Memory B cell (primary cell): ENCODE measurements around the gene HOXA4.
A peak's percentile ranks its signal among the peaks of the same experiment; 100 is the strongest.

Source experiments
- ATAC-seq: fragments of 150-1000 bp; cut with Tn5 transposase; 2 replicates; pipeline ENCODE4 v1.10.0; 2021; ENCODE audit warnings: low read depth, mild to moderate bottlenecking, moderate library complexity
- DNase-seq, 2 donors: peaks; one replicate each; pipeline ENCODE4 v3.0.0; 2022; ENCODE audit warnings: low spot score in 2 of 2
- H3K27ac Mint-ChIP-seq: one replicate; pipeline ENCODE4 v1.8.0; 2022; ENCODE audit warnings: mild to moderate bottlenecking, moderate library complexity, mixed read lengths
- H3K27me3 Mint-ChIP-seq: one replicate; pipeline ENCODE4 v1.8.0; 2022; ENCODE audit warnings: mixed read lengths
- H3K36me3 Mint-ChIP-seq: one replicate; pipeline ENCODE4 v1.8.0; 2022; ENCODE audit warnings: mild to moderate bottlenecking, mixed read lengths
- H3K4me1 Mint-ChIP-seq: one replicate; pipeline ENCODE4 v1.8.0; 2022; ENCODE audit warnings: mixed read lengths
- H3K4me3 Mint-ChIP-seq: one replicate; pipeline ENCODE4 v1.8.0; 2022; ENCODE audit warnings: mild to moderate bottlenecking, moderate library complexity, mixed read lengths
- H3K9me3 Mint-ChIP-seq: one replicate; pipeline ENCODE4 v1.8.0; 2022; ENCODE audit warnings: mixed read lengths

HOXA4 gene

GRCh38 chr7:27101171-27101956 is 29.2 kb downstream of the HOXA4 start:
- DNase-seq (no peak), ATAC-seq (no peak)
- H3K27me3 Mint-ChIP-seq: peaks cover 22% of the 10 kb centered on the region
- no peak overlapping the region for H3K27ac Mint-ChIP-seq
- H3K36me3 Mint-ChIP-seq: peaks cover 11% of the 10 kb centered on the region
- peaks cover 20% of the 10 kb centered on the region for H3K4me1 Mint-ChIP-seq
- no peaks in the 10 kb centered on the region for H3K9me3 Mint-ChIP-seq
- no peak overlapping the region for H3K4me3 Mint-ChIP-seq

GRCh38 chr7:27100694-27101170 is 29.8 kb downstream of the HOXA4 start:
- DNase-seq: no peak
- H3K4me1 Mint-ChIP-seq: peaks cover 20% of the 10 kb centered on the region
- ATAC-seq: no peak
- H3K27ac Mint-ChIP-seq: no peak overlapping the region
- H3K4me3 Mint-ChIP-seq: no peak overlapping the region
- H3K9me3 Mint-ChIP-seq: no peaks in the 10 kb centered on the region
- H3K27me3 Mint-ChIP-seq: peaks cover 22% of the 10 kb centered on the region
- peaks cover 11% of the 10 kb centered on the region for H3K36me3 Mint-ChIP-seq

- H3K27ac Mint-ChIP-seq: no peak overlapping the region
- no peak overlapping the region for H3K4me3 Mint-ChIP-seq
- no peak for ATAC-seq
- no peak for DNase-seq
- H3K27me3 Mint-ChIP-seq: peaks cover 24% of the 10 kb centered on the region
- peaks cover 11% of the 10 kb centered on the region for H3K36me3 Mint-ChIP-seq
- no peaks in the 10 kb centered on the region for H3K9me3 Mint-ChIP-seq
- H3K4me1 Mint-ChIP-seq: peaks cover 27% of the 10 kb centered on the region
Observed at GRCh38 chr7:27099453-27100370, 30.8 kb downstream of the HOXA4 start.

GRCh38 chr7:27098578-27099451 is 31.7 kb downstream of the HOXA4 start:
- H3K27me3 Mint-ChIP-seq: peaks cover 21% of the 10 kb centered on the region
- H3K36me3 Mint-ChIP-seq: peaks cover 11% of the 10 kb centered on the region
- peaks cover 27% of the 10 kb centered on the region for H3K4me1 Mint-ChIP-seq
- no peaks in the 10 kb centered on the region for H3K9me3 Mint-ChIP-seq
- no peak overlapping the region for H3K27ac Mint-ChIP-seq
- ATAC-seq (no peak), DNase-seq (no peak)
- H3K4me3 Mint-ChIP-seq: no peak overlapping the region

GRCh38 chr7:27097686-27098577 is 32.6 kb downstream of the HOXA4 start:
- Mint-ChIP-seq H3K27ac (no peak overlapping the region), H3K27me3 (peaks cover 18% of the 10 kb centered on the region), H3K4me1 (peaks cover 24% of the 10 kb centered on the region), H3K36me3 (peaks cover 11% of the 10 kb centered on the region), H3K9me3 (no peaks in the 10 kb centered on the region), H3K4me3 (peak overlapping the region; percentile 90)
- ATAC-seq (no peak), DNase-seq (no peak)

- Mint-ChIP-seq H3K27me3 (peaks cover 16% of the 10 kb centered on the region), H3K4me1 (peaks cover 19% of the 10 kb centered on the region), H3K4me3 (peak overlapping the region; percentile 90), H3K9me3 (no peaks in the 10 kb centered on the region), H3K36me3 (peaks cover 11% of the 10 kb centered on the region), H3K27ac (peak overlapping the region; percentile 52)
- DNase-seq: no peak
- ATAC-seq: no peak
Observed at GRCh38 chr7:27096768-27097514, 33.6 kb downstream of the HOXA4 start.

- Mint-ChIP-seq H3K27ac (peak within 1 kb of the TSS; percentile 52), H3K4me1 (peaks cover 15% of the 10 kb centered on the region), H3K36me3 (peaks cover 9% of the 10 kb centered on the region), H3K9me3 (no peaks in the 10 kb centered on the region), H3K4me3 (peak within 1 kb of the TSS; percentile 90), H3K27me3 (peaks cover 13% of the 10 kb centered on the region)
- DNase-seq (peak; percentile 57 to 63), ATAC-seq (peak; percentile 89)
Observed at GRCh38 chr7:27095897-27096767, 34.4 kb downstream of the HOXA4 start, which contains the start of gene HOXA1. HOXA1 (minus strand) TSS chr7:27096000; CDS start chr7:27095912, 88 bp downstream.

- DNase-seq (peak in 1 of 2 donors; percentile 20), ATAC-seq (no peak)
- Mint-ChIP-seq H3K36me3 (peaks cover 5% of the 10 kb centered on the region), H3K4me3 (peak overlapping the region; percentile 90), H3K27ac (peak overlapping the region; percentile 52), H3K9me3 (no peaks in the 10 kb centered on the region), H3K4me1 (peaks cover 15% of the 10 kb centered on the region), H3K27me3 (peaks cover 16% of the 10 kb centered on the region)
Observed at GRCh38 chr7:27095050-27095896, 35.3 kb downstream of the HOXA4 start.

GRCh38 chr7:27094304-27095049 is 36.1 kb downstream of the HOXA4 start:
- Mint-ChIP-seq H3K4me3 (peak overlapping the region; percentile 90), H3K27me3 (peaks cover 16% of the 10 kb centered on the region), H3K36me3 (peaks cover 3% of the 10 kb centered on the region), H3K4me1 (peaks cover 15% of the 10 kb centered on the region), H3K9me3 (no peaks in the 10 kb centered on the region), H3K27ac (no peak overlapping the region)
- ATAC-seq (no peak), DNase-seq (no peak)

- no peak for ATAC-seq
- Mint-ChIP-seq H3K27me3 (peaks cover 19% of the 10 kb centered on the region), H3K36me3 (no peaks in the 10 kb centered on the region), H3K27ac (no peak overlapping the region), H3K9me3 (no peaks in the 10 kb centered on the region), H3K4me3 (no peak overlapping the region), H3K4me1 (peaks cover 15% of the 10 kb centered on the region)
- DNase-seq: no peak
Observed at GRCh38 chr7:27093184-27093895, 37.2 kb downstream of the HOXA4 start.
